OCI-LY7 (cell line): Measurements from ENCODE around the gene NATD1. TPM values are rescaled to one million over a fixed set of nuclear protein-coding genes. Genes with fewer than 3 reads are reported as not detected.

Experiments
- BruUV-seq: library from RNA; stranded (reverse); fragments of 400-500 nt; replicated peaks from 2 replicates; lab custom pipeline; 2021; lab: Mats Ljungman, UMichigan
- CTCF ChIA-PET: fragments of 300-600 bp; sonication (Branson Sonifier 250); formaldehyde crosslinking; loops from one replicate; lab custom pipeline; 2022; ENCODE audit warnings: antibody characterized with exemption; ENCODE audit not compliant: unreplicated experiment; lab: Charles Lee
- POLR2A ChIA-PET: fragments of 300-600 bp; sonication (Branson Sonifier 250); formaldehyde crosslinking; loops from one replicate; lab custom pipeline; 2022; ENCODE audit warnings: antibody characterized with exemption; lab: Charles Lee
- DNase-seq: peaks from one replicate; pipeline ENCODE4 v3.0.0-alpha.2; 2015; ENCODE audit warnings: low spot score
- H2AFZ ChIP-seq: fragments of 200-600 bp; sonication (generic), shearing (Covaris generic); 2 replicates; pipeline ENCODE4 v1.6.1; 2014; ENCODE audit warnings: mild to moderate bottlenecking, antibody characterized with exemption, low read length, moderate library complexity
- H3K27ac ChIP-seq: fragments of 200-600 bp; sonication (generic); 2 replicates; pipeline ENCODE4 v1.5.1; 2014; ENCODE audit warnings: mixed run types, low read depth, mild to moderate bottlenecking, moderate library complexity, low read length, inconsistent platforms; ENCODE audit not compliant: poor library complexity, severe bottlenecking
- H3K36me3 ChIP-seq: fragments of 200-600 bp; sonication (generic); 2 replicates; pipeline ENCODE4 v1.6.1; 2014; ENCODE audit warnings: mild to moderate bottlenecking, antibody characterized with exemption, low read length, moderate library complexity, mixed read lengths; ENCODE audit not compliant: insufficient read depth
- H3K4me1 ChIP-seq: fragments of 200-600 bp; sonication (generic); 2 replicates; pipeline ENCODE4 v1.5.1; 2014; ENCODE audit warnings: mild to moderate bottlenecking, low read length; ENCODE audit not compliant: insufficient read depth, poor library complexity, severe bottlenecking
- H3K4me2 ChIP-seq: fragments of 200-600 bp; sonication (generic); 2 replicates; pipeline ENCODE4 v1.6.1; 2014; ENCODE audit warnings: mild to moderate bottlenecking, low read length
- H3K4me3 ChIP-seq: fragments of 200-600 bp; sonication (generic); 2 replicates; pipeline ENCODE4 v1.5.1; 2014; ENCODE audit warnings: mild to moderate bottlenecking, low read depth, low read length; ENCODE audit not compliant: poor library complexity, severe bottlenecking
- H3K79me2 ChIP-seq: fragments of 200-600 bp; sonication (generic); 2 replicates; pipeline ENCODE4 v1.6.1; 2016; ENCODE audit warnings: low read depth, mild to moderate bottlenecking, low read length, moderate library complexity, mixed read lengths; ENCODE audit not compliant: insufficient read depth
- H3K9me2 ChIP-seq: fragments of 200-600 bp; sonication (generic); 2 replicates; pipeline ENCODE4 v1.6.1; 2016; ENCODE audit warnings: mild to moderate bottlenecking, low read length, mixed read lengths; ENCODE audit not compliant: insufficient read depth
- H3K9me3 ChIP-seq: fragments of 200-600 bp; sonication (generic); 2 replicates; pipeline ENCODE4 v1.6.1; 2014; ENCODE audit warnings: mild to moderate bottlenecking, mixed run types, low read length, mixed read lengths
- H4K20me1 ChIP-seq: fragments of 200-600 bp; sonication (generic); 2 replicates; pipeline ENCODE4 v1.6.1; 2014; ENCODE audit warnings: mild to moderate bottlenecking, antibody characterized with exemption, low read length, moderate library complexity, mixed read lengths; ENCODE audit not compliant: insufficient read depth
- CTCF ChIP-seq: fragments of 200-600 bp; sonication (generic); conservative IDR thresholded peaks from 2 replicates; pipeline ENCODE4 v1.5.1; 2014; ENCODE audit warnings: mild to moderate bottlenecking, antibody characterized with exemption, low read length, moderate library complexity, mixed read lengths
- EZH2phosphoT487 ChIP-seq: fragments of 200-600 bp; sonication (generic); IDR thresholded peaks from 2 replicates; pipeline ENCODE4 v1.6.1; 2018; ENCODE audit warnings: low read depth, borderline replicate concordance, mild to moderate bottlenecking, mixed run types, antibody characterized with exemption, low read length, moderate library complexity, mixed read lengths
- intact Hi-C: fragments of 100-400 bp; cut with micrococcal nuclease; formaldehyde crosslinking; loops from one replicate; pipeline ENCODE4 v1.10.0; 2022; ENCODE audit not compliant: unreplicated experiment
- total RNA-seq, 2 experiments: library from RNA; depleted of rRNA in 1 of 2; stranded (reverse); fragments of >200 nt in 1 of 2; shearing (Covaris generic) in 1 of 2; gene quantifications; 2 replicates each; pipeline ENCODE4 v1.2.3, GENCODE V29; 2014 to 2022

The NATD1 gene
- total RNA-seq, 2 experiments from 2014 or later = 0.85 to 6.0 TPM

- ChIA-PET POLR2A (interaction anchor here (0.9 to 3.7 kb wide), 3 partner anchors 11 to 147 kb away, joined by 3 to 31 read pairs (median 4); no protein-coding TSS in a partner anchor), CTCF (no interaction called here)
- Histone ChIP-seq H3K4me2 (peak overlapping the region; percentile 93), H3K79me2 (no peaks in the 10 kb centered on the region), H3K4me1 (peaks cover 57% of the 10 kb centered on the region), H3K9me2 (no peaks in the 10 kb centered on the region), H4K20me1 (no peaks in the 10 kb centered on the region), H3K4me3 (peak overlapping the region; percentile 71), H3K9me3 (no peaks in the 10 kb centered on the region), H2AFZ (peak overlapping the region; percentile 53), H3K36me3 (no peaks in the 10 kb centered on the region), H3K27ac (no peak overlapping the region)
- TF ChIP-seq CTCF = no peak
- intact Hi-C loops = loop anchor here (1.0 kb wide), 1 partner anchor 61 kb away; the partner anchor contains the start of gene TMEM11
- BruUV-seq = no TSS peak
- DNase-seq = no peak
These were observed 21.9 kb upstream of the NATD1 start for GRCh38 chr17:21275047-21275578.

- BruUV-seq = no TSS peak
- Histone ChIP-seq H3K27ac (no peak overlapping the region), H3K4me1 (peaks cover 51% of the 10 kb centered on the region), H3K9me3 (no peaks in the 10 kb centered on the region), H3K4me3 (no peak overlapping the region), H3K36me3 (no peaks in the 10 kb centered on the region), H3K9me2 (no peaks in the 10 kb centered on the region), H3K79me2 (no peaks in the 10 kb centered on the region), H4K20me1 (no peaks in the 10 kb centered on the region), H3K4me2 (no peak overlapping the region; the same call in 1 of the 2 replicates), H2AFZ (peak overlapping the region; percentile 45; the same call in 1 of the 2 replicates)
- CTCF ChIA-PET = no interaction called here
- TF ChIP-seq EZH2phosphoT487 (no peak), CTCF (no peak)
- POLR2A ChIA-PET = interaction anchor here (1.1 kb wide), 1 partner anchor 9 kb away, joined by 4 read pairs; no protein-coding TSS in a partner anchor
- DNase-seq = peak; percentile 35
- intact Hi-C loops = no loop called here
These were observed 19.9 kb upstream of the NATD1 start for GRCh38 chr17:21272881-21273792.
